ENCODE data around the gene OR2B2.

DNA sequence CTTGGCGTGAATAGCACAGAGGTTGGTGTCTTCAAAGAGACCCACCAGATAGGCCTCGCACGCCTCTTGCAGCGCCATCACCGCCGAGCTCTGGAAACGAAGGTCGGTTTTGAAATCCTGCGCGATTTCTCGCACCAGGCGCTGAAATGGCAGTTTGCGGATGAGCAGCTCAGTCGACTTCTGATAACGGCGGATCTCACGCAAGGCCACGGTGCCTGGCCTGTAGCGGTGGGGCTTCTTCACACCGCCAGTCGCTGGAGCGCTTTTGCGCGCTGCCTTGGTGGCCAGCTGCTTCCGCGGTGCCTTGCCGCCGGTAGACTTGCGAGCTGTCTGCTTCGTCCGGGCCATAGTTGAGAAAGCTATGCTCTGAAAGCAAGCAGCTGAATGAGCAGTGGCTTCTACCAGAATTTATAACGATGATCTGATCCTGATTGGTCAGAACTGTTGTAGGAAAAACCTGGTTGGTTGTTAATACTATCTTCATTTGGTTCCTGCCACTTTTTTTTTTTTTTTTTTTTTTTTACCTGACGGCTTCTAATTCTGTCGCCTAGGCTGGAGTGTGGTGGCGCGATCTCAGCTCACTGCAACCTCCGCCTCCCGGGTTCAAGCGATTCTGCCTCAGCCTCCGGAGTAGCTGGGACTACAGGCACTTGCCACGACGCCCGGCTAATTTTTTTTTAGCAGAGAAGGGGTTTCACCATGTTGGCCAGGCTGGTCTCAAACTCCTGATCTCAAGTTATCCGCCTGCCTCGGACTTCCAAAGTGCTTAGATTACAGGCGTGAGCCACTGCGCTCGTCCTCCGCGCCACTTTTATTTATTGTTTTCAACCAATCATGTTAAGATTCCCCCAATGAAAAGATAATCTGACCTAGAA lies 21.5 kb downstream of the OR2B2 start:
- TF ChIP-seq, protein P1, sequence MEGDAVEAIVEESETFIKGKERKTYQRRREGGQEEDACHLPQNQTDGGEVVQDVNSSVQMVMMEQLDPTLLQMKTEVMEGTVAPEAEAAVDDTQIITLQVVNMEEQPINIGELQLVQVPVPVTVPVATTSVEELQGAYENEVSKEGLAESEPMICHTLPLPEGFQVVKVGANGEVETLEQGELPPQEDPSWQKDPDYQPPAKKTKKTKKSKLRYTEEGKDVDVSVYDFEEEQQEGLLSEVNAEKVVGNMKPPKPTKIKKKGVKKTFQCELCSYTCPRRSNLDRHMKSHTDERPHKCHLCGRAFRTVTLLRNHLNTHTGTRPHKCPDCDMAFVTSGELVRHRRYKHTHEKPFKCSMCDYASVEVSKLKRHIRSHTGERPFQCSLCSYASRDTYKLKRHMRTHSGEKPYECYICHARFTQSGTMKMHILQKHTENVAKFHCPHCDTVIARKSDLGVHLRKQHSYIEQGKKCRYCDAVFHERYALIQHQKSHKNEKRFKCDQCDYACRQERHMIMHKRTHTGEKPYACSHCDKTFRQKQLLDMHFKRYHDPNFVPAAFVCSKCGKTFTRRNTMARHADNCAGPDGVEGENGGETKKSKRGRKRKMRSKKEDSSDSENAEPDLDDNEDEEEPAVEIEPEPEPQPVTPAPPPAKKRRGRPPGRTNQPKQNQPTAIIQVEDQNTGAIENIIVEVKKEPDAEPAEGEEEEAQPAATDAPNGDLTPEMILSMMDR (IDR thresholded peaks at IDR 0.05), result no peak
- TF ChIP-seq POLR2A (IDR thresholded peaks at IDR 0.05), result peak; percentile 75

Data from right lobe of liver (tissue), 4 donors.